ENCODE data around the gene FBP2. TPM values are rescaled to one million over a fixed set of nuclear protein-coding genes. Genes with fewer than 3 reads are reported as not detected.

FBP2 gene
- total RNA-seq, 1 donor = not detected

DNA sequence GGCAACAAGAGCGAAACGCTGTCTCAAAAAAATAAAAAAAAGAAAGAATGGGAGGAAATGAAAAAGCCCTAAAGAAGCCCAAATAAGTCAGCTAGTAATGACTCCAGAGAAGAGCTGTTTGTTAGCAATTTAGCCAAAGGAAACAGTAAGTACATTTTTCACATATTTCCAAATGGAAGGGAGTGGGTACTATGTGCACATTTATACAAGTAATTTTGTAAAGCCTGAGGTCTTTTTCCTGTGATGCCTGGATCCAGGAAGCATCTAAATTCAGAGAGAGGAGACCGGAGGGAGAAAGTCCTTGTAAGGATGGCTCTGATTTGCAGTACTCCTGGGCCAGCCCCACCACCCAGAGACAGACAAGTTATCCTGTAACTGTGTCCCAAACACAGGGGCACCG is 31.0 kb upstream of the FBP2 start:
- Histone ChIP-seq H3K4me1 (ENCODE audit: insufficient read depth, low read length) (no peaks in the 10 kb centered on the region), H3K27ac (ENCODE audit: low read depth, low read length) (no peak overlapping the region), H3K9me3 (ENCODE audit: low read depth, low read length) (no peaks in the 10 kb centered on the region), H3K79me2 (ENCODE audit: insufficient read depth, low read length) (no peaks in the 10 kb centered on the region), H3K4me3 (ENCODE audit: insufficient read depth, low read length) (no peak overlapping the region), H3K36me3 (ENCODE audit: insufficient read depth, low read length) (no peaks in the 10 kb centered on the region), H4K20me1 (ENCODE audit: insufficient read depth, low read length) (no peaks in the 10 kb centered on the region), H2AFZ (ENCODE audit: low read length) (no peak overlapping the region), H3K27me3 (ENCODE audit: insufficient read depth, low read length) (peaks cover 5% of the 10 kb centered on the region), H3K4me2 (ENCODE audit: insufficient read depth, low read length) (no peak overlapping the region)
- TF ChIP-seq, protein P1, sequence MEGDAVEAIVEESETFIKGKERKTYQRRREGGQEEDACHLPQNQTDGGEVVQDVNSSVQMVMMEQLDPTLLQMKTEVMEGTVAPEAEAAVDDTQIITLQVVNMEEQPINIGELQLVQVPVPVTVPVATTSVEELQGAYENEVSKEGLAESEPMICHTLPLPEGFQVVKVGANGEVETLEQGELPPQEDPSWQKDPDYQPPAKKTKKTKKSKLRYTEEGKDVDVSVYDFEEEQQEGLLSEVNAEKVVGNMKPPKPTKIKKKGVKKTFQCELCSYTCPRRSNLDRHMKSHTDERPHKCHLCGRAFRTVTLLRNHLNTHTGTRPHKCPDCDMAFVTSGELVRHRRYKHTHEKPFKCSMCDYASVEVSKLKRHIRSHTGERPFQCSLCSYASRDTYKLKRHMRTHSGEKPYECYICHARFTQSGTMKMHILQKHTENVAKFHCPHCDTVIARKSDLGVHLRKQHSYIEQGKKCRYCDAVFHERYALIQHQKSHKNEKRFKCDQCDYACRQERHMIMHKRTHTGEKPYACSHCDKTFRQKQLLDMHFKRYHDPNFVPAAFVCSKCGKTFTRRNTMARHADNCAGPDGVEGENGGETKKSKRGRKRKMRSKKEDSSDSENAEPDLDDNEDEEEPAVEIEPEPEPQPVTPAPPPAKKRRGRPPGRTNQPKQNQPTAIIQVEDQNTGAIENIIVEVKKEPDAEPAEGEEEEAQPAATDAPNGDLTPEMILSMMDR (IDR thresholded peaks at IDR 0.05; ENCODE audit: extremely low read depth, low read depth, low read length) = no peak
- DNase-seq (ENCODE audit: insufficient read length, low spot score, missing footprints) = peak; percentile 86

DNA sequence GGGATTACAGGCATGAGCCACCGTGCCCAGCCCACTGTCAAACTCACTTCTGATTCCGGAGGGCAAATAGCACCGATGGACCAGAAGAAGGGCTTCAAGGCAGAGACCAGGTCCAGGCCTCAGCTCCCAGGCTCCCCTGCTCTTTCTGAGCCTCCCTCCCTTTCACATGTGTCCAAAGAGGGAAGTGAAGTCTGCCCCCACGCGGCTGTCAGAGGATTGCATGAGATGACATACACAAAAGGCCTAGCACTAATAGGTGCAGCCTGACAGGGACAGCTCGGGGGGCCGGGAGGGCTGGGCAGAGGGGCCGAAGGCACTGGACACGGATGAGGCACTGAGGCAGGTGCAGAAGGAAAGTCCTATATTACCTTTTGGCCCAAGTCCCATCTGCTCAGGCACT is 29.6 kb upstream of the FBP2 start:
- no peak overlapping the region for H2AFZ ChIP-seq (ENCODE audit: low read length)
- H3K79me2 ChIP-seq (ENCODE audit: insufficient read depth, low read length) = no peaks in the 10 kb centered on the region
- no peak overlapping the region for H3K4me3 ChIP-seq (ENCODE audit: insufficient read depth, low read length)
- H3K9me3 ChIP-seq (ENCODE audit: low read depth, low read length) = no peaks in the 10 kb centered on the region
- H3K27me3 ChIP-seq (ENCODE audit: insufficient read depth, low read length) = peaks cover 5% of the 10 kb centered on the region
- H3K4me1 ChIP-seq (ENCODE audit: insufficient read depth, low read length) = no peaks in the 10 kb centered on the region
- H3K36me3 ChIP-seq (ENCODE audit: insufficient read depth, low read length) = no peaks in the 10 kb centered on the region
- no peak overlapping the region for H3K27ac ChIP-seq (ENCODE audit: low read depth, low read length)
- peak; percentile 80 for DNase-seq (ENCODE audit: insufficient read length, low spot score, missing footprints)
- no peak overlapping the region for H3K4me2 ChIP-seq (ENCODE audit: insufficient read depth, low read length)
- TF ChIP-seq, protein P1 (IDR thresholded peaks at IDR 0.05; ENCODE audit: extremely low read depth, low read depth, low read length) = peak; percentile 45
- H4K20me1 ChIP-seq (ENCODE audit: insufficient read depth, low read length) = no peaks in the 10 kb centered on the region

GRCh38 chr9:94622087-94622800 is 28.6 kb upstream of the FBP2 start:
- no peak overlapping the region for H2AFZ ChIP-seq (ENCODE audit: low read length)

GRCh38 chr9:94619026-94619425 is 25.4 kb upstream of the FBP2 start:
- H3K9me3 ChIP-seq (ENCODE audit: low read depth, low read length) = no peaks in the 10 kb centered on the region
- no peak for DNase-seq (ENCODE audit: insufficient read length, low spot score, missing footprints)
- H3K4me2 ChIP-seq (ENCODE audit: insufficient read depth, low read length) = no peak overlapping the region
- no peak overlapping the region for H3K27ac ChIP-seq (ENCODE audit: low read depth, low read length)
- no peaks in the 10 kb centered on the region for H3K79me2 ChIP-seq (ENCODE audit: insufficient read depth, low read length)
- no peaks in the 10 kb centered on the region for H3K36me3 ChIP-seq (ENCODE audit: insufficient read depth, low read length)
- H3K4me1 ChIP-seq (ENCODE audit: insufficient read depth, low read length) = no peaks in the 10 kb centered on the region
- TF ChIP-seq, protein P1 (IDR thresholded peaks at IDR 0.05; ENCODE audit: extremely low read depth, low read depth, low read length) = no peak
- no peaks in the 10 kb centered on the region for H4K20me1 ChIP-seq (ENCODE audit: insufficient read depth, low read length)
- no peak overlapping the region for H3K4me3 ChIP-seq (ENCODE audit: insufficient read depth, low read length)
- H2AFZ ChIP-seq (ENCODE audit: low read length) = no peak overlapping the region
- H3K27me3 ChIP-seq (ENCODE audit: insufficient read depth, low read length) = peaks cover 8% of the 10 kb centered on the region

More at GRCh38 chr9:94622087-94622800, 28.6 kb upstream of the FBP2 start:
- H3K9me3 ChIP-seq (ENCODE audit: low read depth, low read length) = no peaks in the 10 kb centered on the region
- H3K27me3 ChIP-seq (ENCODE audit: insufficient read depth, low read length) = peaks cover 8% of the 10 kb centered on the region
- H3K4me1 ChIP-seq (ENCODE audit: insufficient read depth, low read length) = no peaks in the 10 kb centered on the region
- no peak overlapping the region for H3K4me3 ChIP-seq (ENCODE audit: insufficient read depth, low read length)
- no peak for DNase-seq (ENCODE audit: insufficient read length, low spot score, missing footprints)
- no peaks in the 10 kb centered on the region for H3K79me2 ChIP-seq (ENCODE audit: insufficient read depth, low read length)
- no peaks in the 10 kb centered on the region for H3K36me3 ChIP-seq (ENCODE audit: insufficient read depth, low read length)
- no peak overlapping the region for H3K4me2 ChIP-seq (ENCODE audit: insufficient read depth, low read length)
- no peaks in the 10 kb centered on the region for H4K20me1 ChIP-seq (ENCODE audit: insufficient read depth, low read length)
- TF ChIP-seq, protein P1 (IDR thresholded peaks at IDR 0.05; ENCODE audit: extremely low read depth, low read depth, low read length) = no peak
- H3K27ac ChIP-seq (ENCODE audit: low read depth, low read length) = no peak overlapping the region

Data from osteoblast (primary cell).